Eye (tissue), 1 donor: ENCODE results near the gene HBG2.

Source experiments
- DNase-seq: peaks from one replicate; pipeline ENCODE4 v3.0.0-alpha.2; 2015

The HBG2 gene

GRCh38 chr11:5226732-5227310, 27.8 kb downstream of the HBG2 start, which contains the start of gene HBB:
Gene HBB (minus strand): TSS chr11:5227071. CDS start chr11:5227021, 50 bp downstream.
- no peak for DNase-seq

GRCh38 chr11:5225480-5225871, 29.1 kb downstream of the HBG2 start:
- DNase-seq: no peak

- DNase-seq: no peak
Measured at GRCh38 chr11:5224538-5225479, 29.8 kb downstream of the HBG2 start.

- no peak for DNase-seq
Measured at GRCh38 chr11:5223686-5224085, 30.9 kb downstream of the HBG2 start.

- no peak for DNase-seq
Measured at GRCh38 chr11:5223146-5223545, 31.4 kb downstream of the HBG2 start.

GRCh38 chr11:5210376-5210885, 44.1 kb downstream of the HBG2 start:
- DNase-seq: no peak

- peak; percentile 55 for DNase-seq
Measured at GRCh38 chr11:5204787-5205186, 49.8 kb downstream of the HBG2 start.

- DNase-seq: no peak
Measured at GRCh38 chr11:5203366-5203765, 51.2 kb downstream of the HBG2 start.
